HepG2 (cell line): ENCODE results near the gene LRRC10B. TPM values are rescaled to one million over a fixed set of nuclear protein-coding genes. Genes with fewer than 3 reads are reported as not detected.

Experiments
- ATAC-seq: fragments of 200-7000 bp; cut with Tn5 transposase; 3 replicates; pipeline ENCODE4 v1.9.1; 2020; ENCODE audit warnings: mild to moderate bottlenecking, moderate library complexity
- BruUV-seq: library from RNA; stranded (reverse); fragments of 400-500 nt; replicated peaks from 2 replicates; lab custom pipeline; 2021; lab: Mats Ljungman, UMichigan
- CTCF ChIA-PET: fragments of 300-600 bp; formaldehyde crosslinking; extraction: SDS; loops from one replicate; lab custom pipeline; 2021; ENCODE audit warnings: low total read pairs, inconsistent platforms, low intra/inter-chr PET ratio; lab: Yijun Ruan, JAX
- POLR2A ChIA-PET: fragments of 350-600 bp; sonication (Branson Sonifier 250); formaldehyde crosslinking; loops from one replicate; lab custom pipeline; 2020; ENCODE audit warnings: antibody characterized with exemption, inconsistent platforms; lab: Yijun Ruan, JAX
- DNase-seq: peaks from one replicate; pipeline ENCODE4 v3.0.0-alpha.2; 2015; ENCODE audit warnings: low spot score
- FAIRE-seq: peaks from 3 replicates; lab custom pipeline; 2011; peaks lifted over from hg19 to GRCh38; lab: Jason Lieb, UNC
- H2AFZ ChIP-seq: one replicate; pipeline ENCODE4 v1.6.1; 2011; ENCODE audit warnings: low read length, inconsistent platforms
- H3K27ac ChIP-seq: fragments of 300-600 bp; 3 replicates; pipeline ENCODE4 v1.8.0; 2011; ENCODE audit warnings: mixed run types, mild to moderate bottlenecking, mixed read lengths, low read length, inconsistent platforms; ENCODE audit not compliant: insufficient read depth; ENCODE audit errors: extremely low read length
- H3K27me3 ChIP-seq, 2 experiments: fragments of 200-600 bp in 1 of 2; 2 replicates in 1 of 2; 3 replicates in 1 of 2; pipeline versions ENCODE4 v1.6.0 to v1.8.0; 2011; ENCODE audit warnings: low read length in 2 of 2, mild to moderate bottlenecking in 2 of 2, moderate library complexity in 2 of 2, inconsistent platforms in 1 of 2; ENCODE audit not compliant: insufficient read depth in 2 of 2, control insufficient read depth in 1 of 2
- H3K36me3 ChIP-seq, 2 experiments: fragments of 200-600 bp in 1 of 2; replicated peaks in 1 of 2; 2 replicates in 1 of 2; 3 replicates in 1 of 2; pipeline versions ENCODE4 v1.5.1 to v1.8.0; 2011; ENCODE audit warnings: low read length in 2 of 2, inconsistent platforms in 1 of 2; ENCODE audit not compliant: insufficient read depth in 2 of 2, control insufficient read depth in 1 of 2
- H3K4me1 ChIP-seq: 2 replicates; pipeline ENCODE4 v1.5.1; 2012; ENCODE audit warnings: low read length, inconsistent platforms; ENCODE audit not compliant: insufficient read depth
- H3K4me2 ChIP-seq: 2 replicates; pipeline ENCODE4 v1.6.0; 2011; ENCODE audit warnings: low read depth, low read length, inconsistent platforms
- H3K4me3 ChIP-seq, 3 experiments: fragments of 200-600 bp in 1 of 3; sonication (generic), shearing (Covaris generic) in 1 of 3; replicated peaks in 1 of 3; 2 replicates each; pipeline ENCODE4 v1.5.1; 2011 to 2016; ENCODE audit warnings: low read length in 3 of 3, inconsistent platforms in 2 of 3, low read depth in 2 of 3, mild to moderate bottlenecking in 2 of 3, control low read depth in 1 of 3, mixed read lengths in 1 of 3; ENCODE audit not compliant: insufficient read depth in 1 of 3
- H3K79me2 ChIP-seq: one replicate; pipeline ENCODE4 v1.6.1; 2011; ENCODE audit warnings: low read length, inconsistent platforms; ENCODE audit not compliant: insufficient read depth
- H3K9ac ChIP-seq: 2 replicates; pipeline ENCODE4 v1.6.0; 2011; ENCODE audit warnings: mild to moderate bottlenecking, low read depth, low read length, inconsistent platforms; ENCODE audit not compliant: insufficient read depth
- H3K9me3 ChIP-seq: 2 replicates; pipeline ENCODE4 v1.5.1; 2012; ENCODE audit warnings: mild to moderate bottlenecking, low read length
- H4K20me1 ChIP-seq: 2 replicates; pipeline ENCODE4 v1.6.0; 2011; ENCODE audit warnings: inconsistent platforms, mild to moderate bottlenecking, low read length, moderate library complexity; ENCODE audit not compliant: insufficient read depth
- GTF3A ChIP-seq: sonication (generic); formaldehyde crosslinking; conservative IDR thresholded peaks from 2 replicates; pipeline ENCODE4 v1.4.0; 2020; ENCODE audit warnings: mild to moderate bottlenecking, missing genetic modification reagents
- JUN ChIP-seq: sonication (generic); formaldehyde crosslinking; IDR thresholded peaks from 2 replicates; pipeline ENCODE4 v1.4.0; 2020; ENCODE audit warnings: mild to moderate bottlenecking, missing genetic modification reagents
- NCOA5 ChIP-seq: sonication (generic); formaldehyde crosslinking; IDR thresholded peaks from 2 replicates; pipeline ENCODE4 v1.4.0; 2020; ENCODE audit warnings: missing genetic modification reagents
- PTBP1 ChIP-seq: fragments of 200-400 bp; formaldehyde crosslinking; IDR thresholded peaks from 2 replicates; pipeline ENCODE4 v1.6.1; 2018; ENCODE audit warnings: low read length, low read depth; ENCODE audit not compliant: poor library complexity, severe bottlenecking
- TIGD3 ChIP-seq: sonication (generic); formaldehyde crosslinking; IDR thresholded peaks from 2 replicates; pipeline ENCODE4 v1.5.1; 2020; ENCODE audit warnings: mild to moderate bottlenecking, missing genetic modification reagents, borderline replicate concordance
- ZBTB4 ChIP-seq: sonication (generic); formaldehyde crosslinking; IDR thresholded peaks from 2 replicates; pipeline ENCODE4 v1.4.0; 2020; ENCODE audit warnings: missing genetic modification reagents, mild to moderate bottlenecking, borderline replicate concordance
- ZNF280D ChIP-seq: sonication (generic); formaldehyde crosslinking; IDR thresholded peaks from 2 replicates; pipeline ENCODE4 v1.5.1; 2020; ENCODE audit warnings: mild to moderate bottlenecking, missing genetic modification reagents
- ZNF296 ChIP-seq: sonication (generic); formaldehyde crosslinking; conservative IDR thresholded peaks from 2 replicates; pipeline ENCODE4 v1.5.0; 2020; ENCODE audit warnings: mild to moderate bottlenecking, missing genetic modification reagents
- ZNF382 ChIP-seq: sonication (generic); formaldehyde crosslinking; IDR thresholded peaks from 2 replicates; pipeline ENCODE4 v1.5.0; 2020; ENCODE audit warnings: missing genetic modification reagents, mild to moderate bottlenecking, borderline replicate concordance
- ZNF44 ChIP-seq: sonication (generic); formaldehyde crosslinking; IDR thresholded peaks from 2 replicates; pipeline ENCODE4 v1.5.1; 2020; ENCODE audit warnings: mild to moderate bottlenecking, missing genetic modification reagents
- ZNF549 ChIP-seq: sonication (generic); formaldehyde crosslinking; IDR thresholded peaks from 2 replicates; pipeline ENCODE4 v1.5.0; 2020; ENCODE audit warnings: missing genetic modification reagents
- ZNF574 ChIP-seq: sonication (generic); formaldehyde crosslinking; IDR thresholded peaks from 2 replicates; pipeline ENCODE4 v1.4.0; 2020; ENCODE audit warnings: missing genetic modification reagents
- WGBS: methylation state at CpG from one replicate; pipeline ENCODE4 v1.1.6; 2017; ENCODE audit warnings: low lambda C conversion rate; 5-methylcytosine and 5-hydroxymethylcytosine counted together
- in situ Hi-C: cut with HindIII; loops from 2 replicates; pipeline ENCODE4 v1.10.0; 2017; ENCODE audit warnings: low pct_unique_long_range_greater_than_20kb; ENCODE audit not compliant: extremely low pct_ligation_motif_present
- intact Hi-C: fragments of 100-400 bp; cut with micrococcal nuclease; formaldehyde crosslinking; loops from one replicate; pipeline ENCODE4 v1.10.0; 2022; ENCODE audit not compliant: unreplicated experiment
- polyA plus RNA-seq, 8 experiments: library from polyadenylated mRNA; depleted of rRNA in 3 of 8; stranded (reverse) in 7 of 8; unstranded in 1 of 8; fragments of >200 nt; fragmentation: Illumina TruSeq in 4 of 8; extraction: Trizol in 4 of 8; gene quantifications; 2 replicates each; pipeline versions ENCODE4 v1.2.1 to v1.2.3, GENCODE V29; 2011 to 2016; ENCODE audit warnings: low read depth in 4 of 8, missing spikeins in 1 of 8, mixed read lengths in 1 of 8; ENCODE audit not compliant: insufficient read depth in 1 of 8
- total RNA-seq, 5 experiments: library from RNA; depleted of rRNA; stranded (reverse); fragments of >200 nt; fragmentation: Illumina TruSeq; extraction: Trizol; gene quantifications; 2 replicates each; pipeline ENCODE4 v1.2.3, GENCODE V29; 2016; ENCODE audit warnings: low read depth in 1 of 5

The LRRC10B gene
- total and polyA plus RNA-seq, 2 of the 13 experiments (the other 11 are each of a cell fraction or from before 2014, with no cell fraction given), result not detected

GRCh38 chr11:61534933-61535839, 26.6 kb downstream of the LRRC10B start:
- ATAC-seq (no peak), FAIRE-seq (no peak), DNase-seq (no peak)
- Histone ChIP-seq H3K27me3 (peaks cover 0 to 5% of the 10 kb centered on the region in 2 experiments; a peak in 2 of 5 replicates), H2AFZ (no peak overlapping the region), H3K4me1 (peaks cover 36% of the 10 kb centered on the region), H4K20me1 (no peaks in the 10 kb centered on the region), H3K4me3 (no peak overlapping the region), H3K9me3 (no peaks in the 10 kb centered on the region), H3K36me3 (no peaks in the 10 kb centered on the region), H3K9ac (no peak overlapping the region), H3K27ac (no peak overlapping the region), H3K79me2 (no peaks in the 10 kb centered on the region), H3K4me2 (no peak overlapping the region)
- intact Hi-C loops, result no loop called here
- BruUV-seq, result no TSS peak
- in situ Hi-C loops, result loop anchor here (5.0 kb wide), 1 partner anchor 102 kb away; no protein-coding TSS in a partner anchor
- WGBS, result 58% methylated on average over 22 of the region's 32 CpGs
- CTCF ChIA-PET, result no interaction called here
- POLR2A ChIA-PET, result no interaction called here
- TF ChIP-seq ZNF44, result no peak
- no peak for TF ChIP-seq GTF3A
- TF ChIP-seq ZNF549 (CRISPR knock-in tag), result no peak
- no peak for TF ChIP-seq ZNF574
- TF ChIP-seq ZNF296 (CRISPR knock-in tag), result no peak
- no peak for TF ChIP-seq ZBTB4 (CRISPR knock-in tag)
- TF ChIP-seq TIGD3, result no peak
- TF ChIP-seq ZNF280D, result no peak
- TF ChIP-seq ZNF382 (CRISPR knock-in tag), result no peak
- no peak for TF ChIP-seq JUN (CRISPR knock-in tag)
- no peak for TF ChIP-seq PTBP1
- no peak for TF ChIP-seq NCOA5 (CRISPR knock-in tag)
